DLD1 (cell line): ENCODE data around the gene ARMC9.
"Not testable (repeated sequence)": the region's sequence is repeated elsewhere in the genome, so short reads cannot be mapped to it uniquely, and the experiment has no call there.

ENCODE experiments used
- in situ Hi-C: cut with HindIII; loops from 2 replicates; pipeline ENCODE4 v1.10.0; 2017; ENCODE audit warnings: low sequenced_read_pairs

The ARMC9 gene

DNA sequence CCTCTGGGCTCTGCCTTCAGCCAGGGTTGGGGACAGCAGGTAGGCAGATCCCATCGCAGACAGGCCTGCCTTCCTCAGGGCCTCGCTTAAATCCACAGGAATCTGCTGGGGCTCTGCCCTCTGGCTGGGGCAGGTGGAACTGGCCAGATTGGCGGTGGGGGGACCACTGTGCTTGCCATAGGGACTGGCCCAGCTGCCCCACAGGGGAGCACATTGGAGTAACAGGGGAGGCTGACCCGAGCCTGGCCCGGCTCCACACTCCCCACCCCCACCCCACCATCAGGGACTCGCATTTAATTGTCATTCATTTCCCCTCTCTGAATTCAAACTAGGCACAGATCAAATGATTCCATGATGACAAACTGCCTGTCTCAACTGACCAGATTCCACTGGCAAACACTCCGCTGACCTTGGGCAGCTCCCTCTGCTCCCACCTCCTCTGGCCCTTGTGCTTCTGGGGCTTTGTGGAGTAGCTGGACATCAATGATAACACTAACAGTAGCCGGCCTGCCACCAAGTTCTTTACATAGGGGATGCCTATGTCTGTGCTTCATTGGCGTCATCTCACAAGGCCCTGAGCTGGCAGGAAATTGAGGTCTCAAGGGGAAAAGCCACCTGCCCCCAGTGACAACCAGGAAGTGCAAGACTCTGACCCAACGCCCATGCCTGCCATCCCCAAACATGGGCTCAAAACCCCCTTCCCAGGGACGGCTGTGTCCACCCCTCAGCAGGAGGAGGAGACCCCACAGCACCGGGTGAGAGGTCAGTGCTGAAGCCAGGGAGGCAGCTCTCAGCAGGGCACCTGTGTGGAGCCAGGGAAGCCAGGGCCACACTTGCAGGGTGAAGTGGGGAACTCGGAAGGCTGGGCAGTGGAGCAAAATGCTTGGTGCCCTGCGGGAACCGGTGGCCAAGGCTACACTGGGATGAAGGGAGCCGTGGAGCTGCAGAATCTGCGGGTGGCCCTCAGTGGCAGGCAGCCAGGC lies 195.0 kb downstream of the ARMC9 start:
- in situ Hi-C loops: no loop called here

DNA sequence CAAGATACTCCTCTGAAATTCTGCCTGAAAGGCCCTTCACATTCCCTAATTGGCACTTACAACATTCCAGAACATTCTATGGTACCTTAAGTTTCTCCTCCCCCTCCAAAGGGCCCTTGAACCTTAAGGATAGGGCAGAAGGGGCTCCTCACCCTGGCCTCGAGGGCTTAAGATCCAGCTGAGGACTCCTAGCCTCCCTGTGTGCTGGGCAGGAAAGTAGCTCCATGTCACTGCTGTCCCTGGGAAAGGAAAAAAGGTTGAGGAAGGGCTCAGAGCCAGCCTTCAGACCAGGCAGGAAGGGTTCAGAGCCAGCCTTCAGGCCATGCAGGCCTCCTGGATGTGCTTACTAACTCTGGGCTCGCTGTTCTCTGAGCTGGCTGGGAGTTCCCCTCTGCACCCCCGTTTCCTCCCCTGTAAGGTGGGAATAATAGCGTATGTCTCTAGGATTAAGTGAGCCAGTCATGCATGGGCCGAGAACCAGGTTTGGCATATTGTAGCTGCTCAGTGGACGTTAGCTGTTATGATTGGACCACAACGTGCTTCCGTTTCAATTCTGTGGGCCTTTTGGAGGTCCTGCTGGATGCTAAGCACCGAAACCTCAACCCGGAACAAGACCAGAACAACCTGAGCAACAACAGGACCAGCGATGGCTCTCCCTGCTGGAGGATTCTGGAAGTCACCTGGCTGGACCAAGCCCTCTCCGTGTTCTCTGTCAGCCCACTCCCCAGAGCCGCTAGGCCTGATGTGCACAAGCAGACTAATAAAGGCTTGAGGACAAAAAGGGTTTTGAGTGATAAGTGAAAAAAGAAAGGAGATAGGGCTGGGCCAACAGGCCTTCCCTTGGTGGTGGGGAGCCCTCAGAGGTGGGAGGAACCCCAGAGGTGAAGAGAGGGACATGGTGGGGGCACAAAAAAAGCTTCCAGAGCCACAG lies 196.0 kb downstream of the ARMC9 start:
- in situ Hi-C loops: no loop called here

DNA sequence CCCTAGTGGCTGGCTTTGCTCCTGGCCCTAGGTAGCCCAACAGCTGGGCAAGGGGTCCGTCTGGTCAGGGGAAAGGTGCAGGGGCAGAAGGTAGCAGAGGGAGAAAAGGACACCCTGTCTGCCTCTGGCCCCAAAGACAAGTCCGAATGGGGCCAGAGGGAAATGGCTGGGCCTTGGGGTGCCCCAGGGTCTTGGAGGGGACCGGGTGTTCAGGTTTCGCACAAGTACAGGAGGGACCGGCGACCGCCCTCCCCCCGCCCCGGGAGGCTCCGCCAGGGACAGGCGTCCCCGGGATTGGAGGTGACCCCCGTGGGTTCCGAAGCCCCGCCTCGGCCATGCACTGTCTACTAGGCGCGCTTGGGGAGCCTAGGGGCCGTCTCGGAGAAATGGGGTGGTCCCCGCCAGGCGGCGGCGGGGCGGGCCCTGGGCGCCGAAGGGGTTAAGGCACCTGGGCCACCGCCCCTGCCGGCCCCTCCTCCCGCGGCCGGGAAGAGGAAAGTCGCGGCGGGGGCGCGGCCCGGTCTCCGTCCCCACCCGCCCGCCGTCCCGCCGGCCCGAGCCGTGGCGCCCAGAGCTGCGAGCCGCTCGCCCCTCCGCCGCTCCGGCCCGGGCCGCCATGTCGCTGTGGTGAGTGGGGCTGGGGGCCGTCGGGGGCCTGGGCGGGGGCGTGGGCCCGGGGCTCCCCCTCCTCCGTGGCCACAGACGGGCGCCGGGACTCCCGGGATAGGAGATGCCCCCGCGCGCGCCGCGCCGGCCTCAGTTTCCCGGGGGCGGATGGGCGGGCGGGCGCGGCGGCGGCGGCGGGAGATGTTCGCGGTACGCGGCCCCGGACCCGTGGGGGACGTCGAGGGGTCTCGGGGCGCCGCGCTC lies 197.0 kb downstream of the ARMC9 start, which contains the start of gene B3GNT7:
TSS of gene B3GNT7 (plus strand) at position 523 of the 870 bp plus-strand sequence. CDS start at position 617, 94 bp downstream.
- in situ Hi-C loops: no loop called here

DNA sequence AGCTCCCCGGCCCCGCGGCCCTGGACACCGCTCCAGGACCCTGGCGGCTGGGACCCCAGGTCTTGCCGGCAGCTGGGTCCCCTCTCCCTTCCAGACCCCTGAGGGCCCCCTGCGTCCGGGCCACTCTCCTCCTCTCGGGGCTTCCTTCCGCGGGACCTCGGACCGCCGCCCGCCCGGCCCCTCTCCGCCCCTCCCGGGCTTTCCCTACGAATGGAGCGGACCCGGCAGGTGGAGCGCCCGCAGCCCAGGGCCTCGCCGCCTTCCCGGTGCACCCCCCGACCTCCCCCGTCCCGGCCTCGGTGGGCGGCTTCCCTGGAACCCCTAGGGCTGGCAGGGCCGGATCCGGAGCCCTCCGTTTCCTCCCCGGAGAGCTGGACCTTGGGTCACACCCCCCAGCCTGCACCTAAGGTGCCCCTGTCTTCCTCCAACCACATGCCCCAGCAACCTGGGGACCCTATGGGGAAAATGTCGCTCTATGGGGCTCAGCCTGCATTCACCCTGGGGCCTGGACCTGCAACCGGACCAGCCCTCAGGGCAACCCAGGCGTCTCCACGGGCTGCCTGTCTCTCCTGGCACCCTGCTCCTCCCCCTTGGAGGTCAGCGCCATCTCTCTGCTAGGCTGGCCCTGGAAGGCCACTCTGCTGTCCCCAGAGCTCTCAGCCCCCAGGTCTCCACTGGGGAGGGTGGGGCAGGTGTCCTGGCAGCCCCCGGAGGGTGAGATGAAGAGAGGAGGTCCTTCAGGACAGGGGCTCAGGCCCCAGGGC lies 197.8 kb downstream of the ARMC9 start:
- in situ Hi-C loops: no loop called here

DNA sequence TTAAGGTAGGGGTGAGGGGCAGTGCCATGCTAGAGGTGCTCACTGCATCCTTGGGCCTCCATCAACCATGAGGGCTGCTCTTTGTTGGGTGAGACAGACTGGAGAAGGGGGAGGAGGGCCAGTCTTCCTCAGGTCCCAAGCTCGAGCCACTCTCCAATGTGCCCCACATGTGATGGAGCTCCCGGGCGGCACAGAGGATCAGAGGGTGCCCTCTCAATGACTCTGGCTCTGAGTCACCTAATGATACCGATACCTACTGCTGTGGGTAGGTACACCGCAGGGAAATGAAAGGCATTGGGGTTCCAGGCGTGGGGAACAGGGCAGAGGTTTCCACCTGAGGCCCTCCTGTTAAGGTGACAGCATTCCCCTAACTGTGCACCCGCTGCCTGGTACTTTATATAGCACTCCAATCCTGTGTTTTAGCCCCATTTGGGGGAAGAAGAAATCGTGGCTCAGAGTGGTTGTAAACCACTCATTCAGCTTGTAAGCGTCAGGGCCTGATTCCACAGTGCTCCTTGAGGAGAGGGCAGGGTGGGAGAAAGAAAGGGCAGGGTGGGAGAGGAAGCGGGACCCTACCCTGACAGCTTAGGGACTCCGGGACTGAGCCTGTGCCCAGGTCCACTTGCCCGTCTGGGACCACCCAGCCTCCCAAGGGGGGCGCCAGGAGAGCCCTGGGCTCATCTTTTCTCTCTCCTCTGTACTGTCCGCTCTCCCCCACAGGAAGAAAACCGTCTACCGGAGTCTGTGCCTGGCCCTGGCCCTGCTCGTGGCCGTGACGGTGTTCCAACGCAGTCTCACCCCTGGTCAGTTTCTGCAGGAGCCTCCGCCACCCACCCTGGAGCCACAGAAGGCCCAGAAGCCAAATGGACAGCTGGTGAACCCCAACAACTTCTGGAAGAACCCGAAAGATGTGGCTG lies 198.8 kb downstream of the ARMC9 start:
- in situ Hi-C loops: no loop called here

DNA sequence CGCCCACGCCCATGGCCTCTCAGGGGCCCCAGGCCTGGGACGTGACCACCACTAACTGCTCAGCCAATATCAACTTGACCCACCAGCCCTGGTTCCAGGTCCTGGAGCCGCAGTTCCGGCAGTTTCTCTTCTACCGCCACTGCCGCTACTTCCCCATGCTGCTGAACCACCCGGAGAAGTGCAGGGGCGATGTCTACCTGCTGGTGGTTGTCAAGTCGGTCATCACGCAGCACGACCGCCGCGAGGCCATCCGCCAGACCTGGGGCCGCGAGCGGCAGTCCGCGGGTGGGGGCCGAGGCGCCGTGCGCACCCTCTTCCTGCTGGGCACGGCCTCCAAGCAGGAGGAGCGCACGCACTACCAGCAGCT lies 199.5 kb downstream of the ARMC9 start:
- in situ Hi-C loops: no loop called here

DNA sequence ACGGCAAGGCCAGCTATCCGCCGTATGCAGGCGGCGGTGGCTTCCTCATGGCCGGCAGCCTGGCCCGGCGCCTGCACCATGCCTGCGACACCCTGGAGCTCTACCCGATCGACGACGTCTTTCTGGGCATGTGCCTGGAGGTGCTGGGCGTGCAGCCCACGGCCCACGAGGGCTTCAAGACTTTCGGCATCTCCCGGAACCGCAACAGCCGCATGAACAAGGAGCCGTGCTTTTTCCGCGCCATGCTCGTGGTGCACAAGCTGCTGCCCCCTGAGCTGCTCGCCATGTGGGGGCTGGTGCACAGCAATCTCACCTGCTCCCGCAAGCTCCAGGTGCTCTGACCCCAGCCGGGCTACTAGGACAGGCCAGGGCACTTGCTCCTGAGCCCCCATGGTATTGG lies 200.2 kb downstream of the ARMC9 start:
- in situ Hi-C loops: no loop called here

DNA sequence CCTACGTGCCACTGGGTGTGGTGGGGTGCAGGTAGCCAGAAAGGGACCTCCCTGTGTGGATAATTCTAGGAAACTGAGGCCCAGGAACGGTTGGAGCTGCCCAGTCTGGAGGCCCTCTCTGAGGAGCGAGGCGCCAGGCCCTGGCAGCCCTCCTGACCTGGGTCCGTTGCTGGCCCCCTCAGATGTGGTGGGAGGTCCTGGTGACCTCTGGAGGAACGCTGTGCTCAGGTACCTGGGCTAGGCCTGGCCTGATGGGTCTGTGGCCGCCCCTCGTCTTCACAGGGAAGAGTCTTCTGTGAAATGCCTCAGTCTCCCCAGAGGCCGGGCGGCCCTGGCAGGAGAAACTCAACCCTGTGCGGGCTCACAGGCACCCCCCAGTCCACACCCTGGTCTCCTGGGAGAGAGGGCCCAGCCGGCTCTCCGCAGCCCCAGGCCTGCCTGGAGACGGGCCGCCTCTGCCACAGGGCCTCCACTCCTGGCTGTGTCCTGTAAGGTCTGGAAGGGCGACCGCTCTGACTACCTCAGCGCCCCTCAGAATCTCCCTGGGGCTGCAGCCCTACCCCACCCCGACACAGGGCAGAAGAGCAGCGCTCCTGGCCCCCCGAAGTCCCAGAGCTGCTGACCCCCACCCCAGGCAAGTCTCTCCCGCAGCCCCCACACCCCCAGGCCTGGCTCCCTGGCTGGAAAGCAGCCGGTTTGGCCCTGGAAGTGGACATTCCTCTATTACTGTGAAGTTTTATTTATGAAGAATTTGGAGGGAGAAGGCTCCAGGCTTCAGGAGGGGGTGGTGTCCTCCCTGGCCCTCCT lies 200.8 kb downstream of the ARMC9 start:
- in situ Hi-C loops: no loop called here

DNA sequence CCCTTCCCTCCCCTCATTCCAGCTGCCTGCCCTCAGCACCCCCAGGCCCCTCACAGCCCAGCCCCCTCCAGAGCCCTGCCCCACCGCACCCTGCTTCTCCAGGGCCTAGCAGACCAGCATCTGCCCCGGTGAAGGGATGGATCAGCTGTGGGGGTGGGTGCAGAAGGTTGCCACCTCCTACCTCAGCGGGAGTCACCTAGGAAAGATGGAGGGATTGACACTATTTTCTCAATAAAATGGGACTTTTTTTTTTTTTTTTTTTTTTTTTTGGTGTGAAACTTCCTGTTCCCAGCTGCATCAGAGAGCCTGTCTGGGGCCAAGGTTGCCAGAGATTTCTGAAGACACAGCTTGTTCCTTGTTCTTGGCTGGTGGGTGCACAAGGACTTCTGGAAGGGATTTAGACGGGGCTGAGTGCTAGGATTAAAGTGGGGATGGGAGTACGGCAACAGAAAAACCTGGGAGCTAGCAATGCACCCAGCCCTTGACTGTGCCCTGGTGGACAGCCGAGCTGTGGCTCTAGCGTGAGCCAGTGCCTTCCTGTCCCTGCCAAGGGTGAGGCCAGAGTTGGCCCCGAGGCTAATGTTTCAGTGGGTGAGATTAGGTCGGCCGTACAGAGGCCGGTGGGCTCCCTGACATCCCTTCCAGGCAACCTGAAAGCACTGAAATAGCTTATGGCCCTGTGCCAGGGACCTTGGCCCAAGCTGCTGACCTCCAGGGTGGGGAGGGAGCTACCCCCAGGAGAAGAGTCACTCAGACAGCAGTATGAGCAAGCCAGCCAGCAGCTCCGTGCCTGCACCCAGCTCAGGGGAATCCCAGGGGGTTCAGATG lies 201.6 kb downstream of the ARMC9 start:
- in situ Hi-C loops: no loop called here

DNA sequence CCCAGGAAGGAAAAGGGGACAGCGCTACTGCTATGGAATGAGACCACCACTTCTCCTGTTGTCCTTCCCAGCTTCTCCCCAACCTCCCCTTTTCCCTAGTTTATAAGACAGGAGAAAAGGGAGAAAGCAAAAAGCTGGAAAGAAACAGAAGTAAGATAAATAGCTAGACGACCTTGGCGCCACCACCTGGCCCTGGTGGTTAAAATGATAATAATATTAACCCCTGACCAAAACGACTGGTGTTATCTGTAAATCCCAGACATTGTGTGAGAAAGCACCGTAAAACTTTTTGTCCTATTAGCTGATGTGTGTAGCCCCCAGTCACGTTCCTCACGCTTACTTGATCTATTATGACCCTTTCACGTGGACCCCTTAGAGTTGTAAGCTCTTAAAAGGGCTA lies 202.2 kb downstream of the ARMC9 start:
- in situ Hi-C loops: not testable (repeated sequence)

DNA sequence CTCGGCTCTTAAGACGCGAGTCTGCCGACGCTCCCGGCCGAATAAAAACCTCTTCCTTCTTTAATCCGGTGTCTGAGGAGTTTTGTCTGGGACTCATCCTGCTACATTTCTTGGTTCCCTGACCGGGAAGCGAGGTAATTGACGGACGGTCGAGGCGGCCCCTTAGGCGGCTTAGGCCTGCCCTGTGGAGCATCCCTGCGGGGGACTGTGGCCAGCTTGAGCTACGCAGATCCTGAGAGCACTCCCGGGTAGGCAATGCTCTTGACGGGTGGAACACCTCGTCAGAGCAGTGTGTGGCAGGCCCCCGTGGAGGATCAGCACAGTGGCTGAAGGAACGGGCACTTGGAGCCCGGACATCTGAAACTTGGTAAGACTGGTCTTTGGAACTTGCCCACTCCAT lies 202.7 kb downstream of the ARMC9 start:
- in situ Hi-C loops: not testable (repeated sequence)

DNA sequence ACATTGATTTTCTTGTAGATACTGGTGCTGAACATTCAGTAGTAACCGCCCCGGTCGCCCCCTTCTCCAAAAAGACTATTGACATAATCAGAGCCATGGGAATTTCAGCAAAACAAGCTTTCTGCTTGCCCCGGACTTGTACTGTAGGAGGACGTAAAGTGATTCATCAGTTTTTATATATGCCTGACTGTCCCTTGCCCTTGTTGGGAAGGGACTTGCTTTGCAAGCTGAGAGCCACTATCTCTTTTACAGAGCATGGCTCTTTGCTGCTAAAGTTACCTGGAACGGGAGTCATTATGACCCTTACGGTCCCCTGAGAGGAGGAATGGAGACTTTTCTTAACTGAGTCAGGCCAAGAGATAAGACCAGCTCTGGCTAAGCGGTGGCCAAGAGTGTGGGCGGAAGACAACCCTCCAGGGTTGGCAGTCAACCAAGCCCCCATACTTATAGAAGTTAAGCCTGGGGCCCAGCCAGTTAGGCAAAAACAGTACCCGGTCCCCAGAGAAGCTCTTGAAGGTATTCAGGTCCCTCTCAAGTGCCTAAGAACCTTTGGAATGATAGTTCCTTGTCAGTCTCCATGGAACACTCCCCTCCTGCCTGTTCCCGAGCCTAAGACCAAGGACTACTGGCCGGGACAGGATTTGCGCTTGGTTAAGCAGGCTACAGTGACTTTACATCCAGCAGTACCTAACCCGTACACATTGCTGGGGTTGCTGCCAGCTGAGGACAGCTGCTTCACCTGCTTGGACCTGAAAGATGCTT lies 205.2 kb downstream of the ARMC9 start:
- in situ Hi-C loops: not testable (repeated sequence)

DNA sequence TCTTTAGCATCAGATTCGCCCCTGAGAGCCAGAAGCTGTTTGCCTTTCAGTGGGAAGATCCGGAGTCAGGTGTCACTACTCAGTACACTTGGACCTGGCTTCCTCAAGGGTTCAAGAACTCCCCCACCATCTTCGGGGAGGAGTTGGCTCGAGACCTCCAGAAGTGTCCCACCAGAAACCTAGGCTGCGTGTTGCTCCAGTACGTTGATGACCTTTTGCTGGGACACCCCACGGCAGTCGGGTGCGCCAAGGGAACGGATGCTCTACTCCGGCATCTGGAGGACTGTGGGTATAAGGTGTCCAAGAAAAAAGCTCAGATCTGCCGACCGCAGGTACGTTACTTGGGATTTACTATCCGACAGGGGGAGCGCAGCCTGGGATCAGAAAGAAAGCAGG lies 205.8 kb downstream of the ARMC9 start:
- in situ Hi-C loops: not testable (repeated sequence)

DNA sequence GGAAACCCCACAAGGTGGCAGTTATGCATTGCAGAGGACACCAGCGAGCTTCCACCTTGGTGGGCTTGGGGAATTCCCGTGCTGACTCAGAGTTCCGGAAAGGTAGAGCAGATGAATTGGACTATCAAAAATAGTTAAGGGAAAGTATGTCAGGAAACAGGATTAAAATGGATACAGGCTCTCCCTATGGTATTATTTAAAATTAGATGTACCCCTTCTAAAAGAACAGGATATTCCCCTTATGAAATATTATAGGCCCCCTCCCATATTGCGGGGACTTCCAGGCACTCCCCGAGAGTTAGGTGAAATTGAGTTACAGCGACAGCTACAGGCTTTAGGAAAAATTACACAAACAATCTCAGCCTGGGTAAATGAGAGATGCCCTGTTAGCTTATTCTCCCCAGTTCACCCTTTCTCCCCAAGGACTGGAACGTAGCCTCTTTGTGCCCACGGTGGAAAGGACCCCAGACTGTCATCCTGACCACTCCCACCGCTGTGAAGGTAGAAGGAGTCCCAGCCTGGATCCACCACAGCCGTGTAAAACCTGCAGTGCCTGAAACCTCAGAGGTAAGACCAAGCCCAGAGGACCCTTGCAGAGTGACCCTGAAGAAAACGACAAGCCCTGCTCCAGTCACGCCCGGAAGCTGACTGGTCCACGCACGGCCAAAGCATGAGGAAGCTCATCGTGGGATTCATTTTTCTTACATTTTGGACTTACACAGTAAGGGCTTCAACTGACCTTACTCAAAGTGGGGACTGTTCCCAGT lies 207.4 kb downstream of the ARMC9 start:
- in situ Hi-C loops: not testable (repeated sequence)

DNA sequence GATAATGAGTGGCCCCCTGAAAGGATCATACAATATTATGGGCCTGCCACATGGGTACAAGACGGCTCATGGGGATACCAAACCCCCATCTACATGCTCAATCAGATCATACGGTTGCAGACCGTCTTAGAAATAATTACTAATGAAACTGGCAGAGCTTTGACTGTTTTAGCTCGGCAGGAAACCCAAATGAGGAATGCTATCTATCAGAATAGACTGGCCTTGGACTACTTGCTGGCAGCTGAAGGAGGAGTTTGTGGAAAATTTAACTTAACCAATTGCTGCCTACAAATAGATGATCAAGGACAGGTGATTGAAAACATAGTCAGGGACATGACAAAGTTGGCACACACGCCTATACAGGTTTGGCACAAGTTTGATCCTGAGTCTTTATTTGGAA lies 209.3 kb downstream of the ARMC9 start:
- in situ Hi-C loops: not testable (repeated sequence)

DNA sequence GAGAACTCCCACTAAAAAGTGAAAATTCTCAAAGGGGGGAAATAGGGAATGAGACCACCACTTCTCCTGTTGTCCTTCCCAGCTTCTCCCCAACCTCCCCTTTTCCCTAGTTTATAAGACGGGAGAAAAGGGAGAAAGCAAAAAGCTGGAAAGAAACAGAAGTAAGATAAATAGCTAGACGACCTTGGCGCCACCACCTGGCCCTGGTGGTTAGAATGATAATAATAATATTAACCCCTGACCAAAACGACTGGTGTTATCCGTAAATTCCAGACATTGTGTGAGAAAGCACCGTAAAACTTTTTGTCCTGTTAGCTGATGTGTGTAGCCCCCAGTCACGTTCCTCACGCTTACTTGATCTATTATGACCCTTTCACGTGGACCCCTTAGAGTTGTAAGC lies 209.9 kb downstream of the ARMC9 start:
- in situ Hi-C loops: not testable (repeated sequence)
